NCI-H1694 treated with DMSO at 0.1 percent for 48 hours (cell line): ENCODE data around the gene MT1F.
"Not testable (repeated sequence)": the region's sequence is repeated elsewhere in the genome, so short reads cannot be mapped to it uniquely, and the experiment has no call there.

Source experiments
- DNase-seq: peaks from one replicate; lab custom pipeline; 2025; lab: John Stamatoyannopoulos, UW

MT1F gene

DNA sequence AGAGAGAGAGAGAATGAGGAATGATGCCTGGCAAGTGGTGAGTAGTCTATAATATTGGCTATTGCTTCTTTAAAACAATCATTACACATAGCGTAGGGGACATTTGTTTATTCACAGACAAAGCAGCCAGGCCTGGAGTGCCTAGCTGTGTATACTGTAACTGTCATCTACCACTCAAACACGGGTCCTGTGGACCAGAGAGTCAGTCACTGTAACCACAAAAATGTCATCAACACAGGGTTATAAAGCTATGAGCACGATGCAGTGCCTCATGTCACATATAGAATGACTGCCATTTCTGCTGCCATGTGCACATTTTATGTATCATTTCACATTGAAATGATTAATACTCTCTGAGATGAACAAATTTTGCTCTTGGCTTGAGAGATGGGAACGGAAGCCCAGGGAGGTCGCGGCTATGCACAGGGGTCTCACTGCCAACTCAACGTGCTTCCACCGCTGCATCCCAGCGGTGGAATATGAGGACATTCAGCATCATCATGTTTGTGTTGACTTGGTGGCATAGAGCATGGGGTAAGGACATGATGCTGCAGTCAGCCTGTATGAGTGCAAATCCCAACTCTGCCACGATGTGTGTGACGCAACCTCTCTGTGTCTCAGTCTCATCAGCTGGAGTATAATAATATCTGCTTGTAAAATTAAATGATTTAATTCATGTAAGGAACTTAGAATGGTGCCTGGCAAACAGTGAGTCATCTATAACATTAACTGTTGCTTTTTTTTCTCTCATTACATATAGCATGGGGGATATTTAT is 15.2 kb downstream of the MT1F start:
- peak; percentile 2 for DNase-seq

- DNase-seq = no peak
Measured at GRCh38 chr16:56673921-56674320, 16.2 kb downstream of the MT1F start.

- DNase-seq = not testable (repeated sequence)
Measured at GRCh38 chr16:56674570-56674969, 16.8 kb downstream of the MT1F start.

GRCh38 chr16:56675685-56676210 is 18.0 kb downstream of the MT1F start:
- no peak for DNase-seq

- DNase-seq = no peak
Measured at GRCh38 chr16:56677474-56677873, 19.7 kb downstream of the MT1F start.

- DNase-seq = no peak
Measured at GRCh38 chr16:56679078-56679730, 21.4 kb downstream of the MT1F start.

- no peak for DNase-seq
Measured at GRCh38 chr16:56679818-56680217, 22.1 kb downstream of the MT1F start.

- DNase-seq = peak; percentile 83
Measured at GRCh38 chr16:56681939-56682702, 24.4 kb downstream of the MT1F start, which contains the start of gene MT1X. Gene MT1X (plus strand): TSS chr16:56682470. CDS start chr16:56682541, 71 bp downstream.

DNA sequence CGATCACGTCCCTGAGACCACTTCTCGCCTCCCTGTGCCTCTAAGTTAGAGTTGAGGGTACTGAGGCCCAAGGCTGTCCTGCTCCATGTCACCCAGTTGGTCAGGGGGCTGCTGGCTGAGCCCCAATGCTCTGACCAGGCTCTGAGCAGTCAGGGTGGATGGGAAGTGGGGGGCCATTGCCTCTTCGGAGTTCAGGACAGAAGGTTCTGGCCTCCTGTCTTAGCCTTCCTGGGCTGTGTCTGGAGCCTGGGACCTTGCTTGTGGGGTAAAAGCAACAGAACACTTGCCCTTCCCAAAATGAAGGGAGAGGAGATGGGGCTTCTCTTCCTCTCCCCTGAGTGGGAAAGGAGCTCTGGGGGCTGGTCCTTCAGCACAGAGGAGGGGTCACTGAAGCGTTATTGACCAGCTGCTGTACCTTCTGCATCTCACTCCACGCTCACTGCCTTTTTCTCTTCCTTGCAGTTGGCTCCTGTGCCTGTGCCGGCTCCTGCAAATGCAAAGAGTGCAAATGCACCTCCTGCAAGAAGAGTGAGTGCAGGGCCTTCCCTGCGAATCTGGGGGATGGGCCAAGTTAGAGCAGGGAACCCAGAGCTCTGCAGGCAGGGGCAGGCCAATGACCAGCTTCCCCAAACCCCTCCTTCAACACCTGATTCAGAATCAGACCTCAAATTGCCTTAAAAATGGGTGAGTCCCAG is 25.1 kb downstream of the MT1F start:
- peak; percentile 17 for DNase-seq

DNA sequence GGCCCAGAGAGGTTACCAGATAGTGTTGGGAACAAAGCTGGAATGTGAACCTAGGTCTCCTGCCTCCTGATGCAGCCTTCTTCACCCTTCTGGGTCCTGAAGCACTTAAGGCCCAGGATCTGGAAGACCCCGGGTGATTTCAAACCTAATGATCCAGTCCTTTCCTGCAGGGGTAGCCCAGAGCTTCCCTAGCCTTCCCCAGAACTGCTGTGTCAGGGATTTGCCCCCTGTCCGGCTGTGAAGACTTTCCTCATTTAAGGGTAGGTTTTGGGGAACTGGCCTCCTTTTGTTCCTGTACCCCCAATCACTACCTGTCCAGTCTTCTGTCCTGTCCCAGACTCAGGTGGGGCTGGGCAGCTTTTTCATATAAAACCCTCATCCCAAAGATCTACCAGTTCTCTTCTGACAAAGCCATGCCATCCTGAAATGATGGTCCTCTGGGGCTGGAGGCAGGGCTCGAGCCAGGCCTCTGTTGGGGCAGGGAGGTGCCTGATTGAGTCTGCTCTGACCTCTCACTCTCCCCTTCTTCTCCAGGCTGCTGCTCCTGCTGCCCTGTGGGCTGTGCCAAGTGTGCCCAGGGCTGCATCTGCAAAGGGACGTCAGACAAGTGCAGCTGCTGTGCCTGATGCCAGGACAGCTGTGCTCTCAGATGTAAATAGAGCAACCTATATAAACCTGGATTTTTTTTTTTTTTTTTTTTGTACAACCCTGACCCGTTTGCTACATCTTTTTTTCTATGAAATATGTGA is 25.8 kb downstream of the MT1F start:
- no peak for DNase-seq

DNA sequence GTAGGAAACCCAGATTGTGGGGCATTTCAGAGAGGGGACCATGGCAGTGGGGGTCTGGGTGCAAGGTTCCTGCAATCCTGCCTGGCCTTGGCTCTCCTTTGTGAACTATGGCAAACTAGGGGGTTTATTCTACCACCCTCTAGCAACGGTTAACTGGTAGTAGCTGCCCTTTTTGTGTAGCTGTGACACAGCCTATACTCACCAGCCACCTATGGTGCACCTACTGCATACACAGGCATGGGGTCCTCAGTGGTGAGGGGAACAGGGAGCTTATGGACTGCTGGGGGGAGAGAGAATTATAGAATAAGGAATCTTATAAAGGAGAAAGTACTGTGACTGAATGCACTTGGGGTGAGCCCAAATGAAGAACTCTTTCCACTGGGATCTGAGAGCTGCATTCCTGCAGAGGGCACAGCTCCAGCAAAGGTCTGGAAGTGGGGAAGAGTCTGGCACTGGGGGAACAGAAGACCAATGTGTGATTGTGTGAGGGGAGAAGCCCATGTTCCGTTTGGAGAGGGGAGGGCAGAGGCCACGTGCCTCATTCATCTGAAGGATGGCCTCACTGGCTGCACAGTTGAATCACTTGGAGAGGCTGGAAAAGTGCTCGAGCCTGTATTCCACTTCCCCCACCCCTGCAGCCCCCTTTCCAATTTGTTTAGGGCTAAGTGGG is 26.6 kb downstream of the MT1F start:
- DNase-seq = no peak

DNA sequence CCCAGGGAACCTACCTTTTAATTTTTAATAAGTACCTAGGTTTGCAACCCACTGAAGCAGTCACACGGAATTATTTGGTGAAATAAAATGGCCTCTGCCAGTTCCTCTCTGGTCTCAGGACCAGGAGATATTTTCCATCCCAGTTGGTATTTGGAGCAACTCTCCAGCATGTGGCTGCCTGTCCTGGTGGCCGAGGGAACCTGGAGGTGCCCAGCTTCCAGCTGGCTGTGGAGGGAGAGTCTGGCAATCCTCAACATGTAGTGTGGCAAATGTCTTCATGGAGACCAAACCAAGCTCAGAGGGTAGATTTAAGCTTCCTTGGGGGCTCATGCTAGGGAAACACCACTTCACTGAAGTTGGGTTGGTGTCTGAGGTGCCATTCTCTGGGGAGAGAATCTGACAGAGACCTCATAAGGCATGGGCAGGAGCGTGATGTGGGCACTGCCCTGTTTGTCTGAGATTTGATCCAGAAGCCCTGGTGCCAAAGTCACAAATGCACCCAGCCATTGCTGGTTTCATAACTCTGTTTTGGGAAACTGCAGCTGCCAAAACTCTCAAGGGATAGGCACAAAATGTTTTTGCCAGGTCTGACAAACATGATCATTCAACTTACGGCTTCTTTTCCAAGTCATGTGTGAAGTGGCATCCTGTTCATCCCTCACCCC is 27.3 kb downstream of the MT1F start:
- no peak for DNase-seq

- DNase-seq = no peak
Measured at GRCh38 chr16:56686758-56687157, 29.0 kb downstream of the MT1F start.

GRCh38 chr16:56688762-56689161 is 31.0 kb downstream of the MT1F start:
- DNase-seq = no peak

- DNase-seq = no peak
Measured at GRCh38 chr16:56689171-56689570, 31.4 kb downstream of the MT1F start.

DNA sequence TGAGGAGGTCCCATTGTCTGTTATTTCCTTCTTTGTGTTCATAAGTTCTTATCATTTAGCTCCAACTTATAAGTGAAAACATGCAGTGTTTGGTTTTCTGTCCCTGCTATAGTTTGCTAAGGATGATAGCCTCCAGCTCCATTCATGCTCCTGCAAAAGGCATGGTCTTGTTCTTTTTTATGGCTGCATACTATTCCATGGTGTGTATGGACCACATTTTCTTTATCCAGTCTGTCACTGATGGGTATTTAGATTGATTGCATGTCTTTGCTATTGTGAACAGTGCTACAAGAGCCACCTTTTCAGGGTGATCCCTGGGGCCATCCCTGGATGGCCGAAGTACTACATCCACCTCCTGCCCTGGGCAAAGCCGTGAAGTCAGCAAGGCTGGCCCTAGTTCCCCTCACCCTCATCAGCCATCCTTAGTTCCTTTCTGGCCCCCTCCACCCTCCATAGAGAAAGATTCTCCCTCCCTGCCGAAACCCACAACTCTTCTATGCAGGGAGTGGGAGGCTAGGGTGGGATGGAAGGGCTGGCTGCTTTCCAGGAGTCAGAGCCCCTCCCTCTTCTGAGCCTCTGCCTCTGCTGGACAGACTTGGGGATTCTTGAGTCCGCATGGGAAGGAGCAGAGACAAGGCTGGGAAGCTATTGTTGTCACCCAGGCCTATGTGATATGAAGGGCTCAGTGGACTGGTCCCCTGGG is 32.8 kb downstream of the MT1F start:
- DNase-seq = no peak

- DNase-seq = no peak
Measured at GRCh38 chr16:56691885-56692284, 34.1 kb downstream of the MT1F start.

- DNase-seq = no peak
Measured at GRCh38 chr16:56695246-56695645, 37.5 kb downstream of the MT1F start.

DNA sequence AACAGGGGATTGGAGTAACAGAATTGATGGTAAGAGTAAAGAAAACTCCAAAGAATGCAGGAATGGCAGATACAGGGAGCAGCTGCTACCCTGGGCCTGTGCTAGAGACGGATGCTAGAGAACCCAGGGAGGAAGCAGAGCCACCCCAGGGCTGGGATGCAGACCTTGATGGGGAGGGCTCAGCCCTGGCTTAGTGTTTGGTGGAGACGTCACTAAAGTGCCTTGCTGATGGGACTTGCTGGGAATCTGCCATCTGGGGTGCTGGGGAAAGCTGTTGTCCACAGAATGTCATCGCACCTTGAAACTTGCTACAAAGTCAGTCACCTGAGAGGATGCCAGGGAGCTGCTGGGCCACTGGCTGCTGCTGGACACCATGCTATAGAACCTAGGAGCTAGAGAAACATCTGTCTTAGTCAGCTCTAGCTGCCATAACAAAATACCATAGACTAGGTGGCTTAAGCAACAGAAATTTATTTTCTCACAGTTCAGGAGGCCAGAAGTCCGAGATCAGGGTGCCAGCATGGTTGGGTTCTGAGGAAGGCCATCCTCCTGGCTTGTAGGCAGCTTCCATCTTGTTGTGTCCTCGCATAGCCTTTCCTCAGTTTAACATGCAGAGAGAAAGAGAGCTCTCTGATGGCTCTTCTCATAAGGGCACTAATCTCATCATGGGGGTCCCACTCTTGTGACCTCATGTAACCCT is 39.8 kb downstream of the MT1F start:
- DNase-seq = no peak
